NOMO-1 treated with dmso at 0.1 percent for 144 hours (cell line): ENCODE results near the gene BRSK1.

Experiments
- DNase-seq: peaks from one replicate; lab custom pipeline; 2025; ENCODE audit not compliant: unreplicated experiment; lab: John Stamatoyannopoulos, UW

The BRSK1 gene

DNA sequence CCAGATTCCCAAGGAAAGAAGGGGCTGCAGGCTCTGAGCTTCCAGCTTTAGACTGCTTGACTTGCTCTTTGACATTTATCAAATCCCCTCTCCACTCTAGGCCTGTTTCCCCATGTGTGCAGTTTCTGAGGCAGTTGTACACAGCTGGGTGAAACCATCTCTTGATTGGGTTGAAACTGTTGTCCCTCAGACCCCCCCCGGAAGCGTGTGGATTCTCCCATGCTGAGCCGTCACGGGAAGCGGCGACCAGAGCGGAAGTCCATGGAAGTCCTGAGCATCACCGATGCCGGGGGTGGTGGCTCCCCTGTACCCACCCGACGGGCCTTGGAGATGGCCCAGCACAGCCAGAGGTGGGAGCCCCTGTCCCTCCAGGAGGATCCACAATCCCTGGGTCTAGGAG is 19.7 kb downstream of the BRSK1 start:
- DNase-seq = no peak

DNA sequence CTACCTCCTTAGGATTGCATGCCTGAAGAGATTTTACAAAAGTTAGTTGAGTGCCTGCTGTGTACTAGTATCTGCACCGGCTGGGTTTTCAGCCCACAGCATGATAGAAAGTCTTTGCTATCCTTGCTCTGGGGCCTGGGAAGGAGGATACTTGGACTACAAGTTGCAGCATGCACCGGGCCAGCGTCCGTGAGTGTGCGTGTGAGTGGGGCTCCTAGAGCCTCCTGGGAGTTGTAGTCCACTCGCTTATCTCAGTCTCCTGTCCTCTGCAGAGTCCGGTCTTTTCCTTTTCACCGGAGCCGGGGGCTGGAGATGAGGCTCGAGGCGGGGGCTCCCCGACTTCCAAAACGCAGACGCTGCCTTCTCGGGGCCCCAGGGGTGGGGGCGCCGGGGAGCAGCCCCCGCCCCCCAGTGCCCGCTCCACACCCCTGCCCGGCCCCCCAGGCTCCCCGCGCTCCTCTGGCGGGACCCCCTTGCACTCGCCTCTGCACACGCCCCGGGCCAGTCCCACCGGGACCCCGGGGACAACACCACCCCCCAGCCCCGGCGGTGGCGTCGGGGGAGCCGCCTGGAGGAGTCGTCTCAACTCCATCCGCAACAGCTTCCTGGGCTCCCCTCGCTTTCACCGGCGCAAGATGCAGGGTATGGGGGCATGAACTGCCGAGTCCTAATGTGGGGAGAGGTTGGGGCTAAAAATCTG is 20.6 kb downstream of the BRSK1 start:
- DNase-seq = peak; percentile 15

- no peak for DNase-seq
Measured at GRCh38 chr19:55304980-55305379, 21.2 kb downstream of the BRSK1 start.

DNA sequence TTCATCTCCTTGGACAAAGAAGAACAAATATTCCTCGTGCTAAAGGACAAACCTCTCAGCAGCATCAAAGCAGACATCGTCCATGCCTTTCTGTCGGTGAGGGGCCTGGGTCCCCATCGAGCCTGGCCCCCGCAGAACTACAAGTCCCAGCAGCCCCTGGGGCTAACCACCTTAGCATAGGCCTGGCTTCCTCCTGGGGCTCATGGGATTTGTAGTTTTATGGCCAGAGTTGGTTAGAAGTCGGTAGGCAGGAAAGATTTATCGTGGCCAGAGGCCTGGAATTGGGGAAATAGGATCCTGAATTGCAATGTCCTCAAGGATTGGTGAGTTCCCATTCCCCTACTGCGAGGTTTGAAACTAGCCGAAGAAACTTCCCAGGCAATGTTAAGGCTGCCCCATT is 21.7 kb downstream of the BRSK1 start:
- DNase-seq = peak; percentile 23

- no peak for DNase-seq
Measured at GRCh38 chr19:55305983-55306562, 22.3 kb downstream of the BRSK1 start.

DNA sequence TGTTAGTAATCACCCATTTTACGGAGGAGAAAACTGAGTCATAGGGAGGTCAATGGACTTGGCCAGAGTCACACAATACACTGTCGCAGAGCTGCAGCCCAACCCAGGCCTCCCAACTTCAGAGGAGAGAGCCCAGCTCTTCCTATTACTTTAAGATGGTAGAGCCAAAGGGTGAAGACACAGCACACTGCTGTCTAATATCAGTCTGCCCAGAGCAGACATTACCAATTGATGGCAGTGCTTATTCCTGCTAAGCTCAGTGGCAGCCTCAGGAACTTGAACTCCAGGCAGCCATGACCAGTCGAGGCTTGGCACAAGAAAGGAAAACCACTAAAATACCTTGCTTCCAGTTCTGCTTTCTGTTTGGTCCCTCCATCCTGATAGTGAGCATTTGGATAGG is 22.9 kb downstream of the BRSK1 start:
- DNase-seq = no peak

- no peak for DNase-seq
Measured at GRCh38 chr19:55308281-55308680, 24.5 kb downstream of the BRSK1 start.

DNA sequence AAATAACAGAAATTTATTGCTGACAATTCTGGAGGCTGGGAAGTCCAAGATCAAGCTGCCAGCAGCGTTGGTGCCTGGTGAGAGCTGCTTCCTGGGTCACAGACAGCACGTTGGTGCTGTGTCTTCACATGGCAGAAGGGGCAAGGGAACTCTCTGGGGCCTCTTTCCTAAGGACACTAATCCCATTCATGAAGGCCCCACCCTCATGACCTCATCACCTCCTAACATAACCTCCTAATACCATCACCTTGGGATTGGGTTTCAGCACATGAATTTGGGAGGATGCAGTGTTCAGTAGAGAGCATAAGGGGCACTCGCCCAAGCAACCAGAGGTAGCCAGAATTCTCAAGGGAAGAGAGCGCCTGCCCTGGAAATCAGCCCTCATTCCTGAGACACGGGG is 25.7 kb downstream of the BRSK1 start:
- DNase-seq = no peak

GRCh38 chr19:55310498-55310897 is 26.7 kb downstream of the BRSK1 start:
- no peak for DNase-seq

DNA sequence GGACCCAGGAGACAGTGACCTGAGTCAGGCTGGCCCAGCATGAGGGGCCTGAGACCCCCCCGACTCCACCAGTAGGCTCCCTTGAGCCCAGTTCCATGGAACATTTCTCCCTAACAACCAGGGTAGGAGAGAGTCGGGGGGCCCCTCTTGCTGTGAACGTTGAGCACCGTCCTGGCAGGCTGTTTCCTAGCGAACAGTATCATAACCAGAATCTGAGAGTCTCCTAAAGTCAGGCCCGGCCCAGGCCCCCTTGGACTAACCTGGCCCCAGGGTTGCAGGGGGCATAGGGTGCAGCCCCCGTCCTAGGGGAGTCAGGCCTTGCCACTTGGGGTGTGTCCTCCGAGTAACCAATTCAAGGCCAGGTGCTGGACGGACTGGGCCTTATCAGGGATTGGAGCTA is 27.6 kb downstream of the BRSK1 start:
- no peak for DNase-seq

GRCh38 chr19:55311797-55312196 is 28.0 kb downstream of the BRSK1 start:
- DNase-seq = no peak

DNA sequence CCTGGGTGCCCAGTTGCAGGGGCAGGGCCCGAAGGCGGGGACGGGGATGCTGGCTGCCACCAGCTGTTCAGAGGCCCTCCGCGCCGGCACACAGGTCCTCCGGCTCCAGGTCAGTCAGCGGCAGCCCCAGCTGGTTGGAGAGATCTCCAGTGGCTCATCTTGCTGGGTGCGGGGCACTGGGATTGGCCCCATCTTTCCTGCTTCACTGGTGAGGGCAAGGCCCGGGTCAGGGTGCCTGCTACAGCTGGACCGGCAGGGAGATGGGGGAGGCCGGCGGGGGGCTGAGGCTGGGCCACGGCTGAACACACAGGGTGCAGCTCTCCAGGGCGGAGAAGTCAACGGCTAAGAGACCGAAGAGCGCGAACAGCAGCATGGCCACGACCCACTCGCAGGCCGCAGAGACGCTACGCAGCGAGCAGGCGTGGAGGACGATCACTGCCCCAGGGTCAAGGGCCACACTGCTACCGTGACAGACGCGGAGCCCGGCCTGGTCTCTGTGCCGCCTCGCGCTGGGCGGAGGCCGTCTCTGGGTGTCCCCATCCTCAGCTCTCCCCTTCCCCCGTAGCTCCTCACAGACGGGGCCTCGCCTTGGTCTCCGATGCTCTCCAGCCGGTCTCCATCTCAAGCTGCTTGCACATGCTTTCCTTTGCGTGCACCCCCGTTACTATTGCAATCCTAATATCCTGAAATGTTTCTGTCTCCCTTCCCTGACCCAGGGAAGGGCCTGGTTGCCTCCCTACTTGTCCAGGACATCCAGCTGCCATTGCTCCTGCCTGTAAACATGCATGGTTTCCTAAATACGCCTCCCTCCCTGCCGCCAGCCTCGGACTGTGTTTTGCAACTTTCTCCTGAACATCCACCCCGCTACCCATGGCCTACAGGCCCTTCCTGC is 29.1 kb downstream of the BRSK1 start:
- no peak for DNase-seq

DNA sequence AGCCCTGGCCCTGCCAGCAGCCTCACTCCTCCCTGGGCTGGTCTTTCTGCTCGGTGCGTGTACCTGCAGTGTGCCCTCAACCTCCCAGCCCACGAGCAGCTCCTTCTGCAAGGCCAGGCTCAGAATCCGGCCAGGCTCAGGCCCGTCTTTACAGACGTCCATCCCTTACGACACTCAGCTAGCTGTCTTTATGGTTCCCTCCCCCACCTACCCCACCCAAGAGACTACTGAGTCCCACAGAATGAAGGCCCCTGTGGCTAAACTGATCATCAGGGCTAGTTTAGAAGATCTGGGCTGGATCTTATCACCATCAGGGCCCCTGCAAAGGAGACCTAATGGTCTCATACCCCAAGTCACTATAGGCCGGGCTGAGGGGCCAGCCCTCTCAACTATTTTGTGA is 30.6 kb downstream of the BRSK1 start:
- no peak for DNase-seq

DNA sequence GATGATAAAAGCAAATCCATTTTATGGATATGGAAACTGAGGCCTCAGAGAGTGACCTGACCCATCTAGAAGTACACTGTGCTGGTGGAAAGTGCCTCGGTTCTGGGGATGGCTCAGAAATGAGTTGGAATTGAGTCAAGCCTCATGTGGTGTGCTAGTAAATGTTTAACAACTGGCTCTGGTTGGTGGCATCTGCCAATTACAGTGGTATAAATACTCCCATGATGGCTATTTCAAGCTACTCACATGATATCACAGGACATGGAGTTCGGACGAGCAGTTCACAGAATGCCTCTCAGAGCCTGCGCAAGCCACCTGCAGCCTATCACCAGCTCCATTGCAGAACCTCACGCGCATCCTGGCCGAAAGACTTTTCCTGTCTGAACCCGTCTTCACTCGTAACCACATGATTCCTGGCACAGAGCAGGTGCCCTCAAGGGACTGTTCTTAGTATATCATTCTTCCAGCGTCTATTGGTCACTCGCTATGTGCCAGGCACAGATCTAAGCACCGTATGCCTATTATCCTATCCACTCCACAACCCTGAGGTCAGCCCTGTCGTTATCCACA is 32.2 kb downstream of the BRSK1 start:
- DNase-seq = no peak

GRCh38 chr19:55316646-55317045 is 32.8 kb downstream of the BRSK1 start:
- DNase-seq = no peak

GRCh38 chr19:55319785-55320184 is 36.0 kb downstream of the BRSK1 start:
- DNase-seq = no peak

DNA sequence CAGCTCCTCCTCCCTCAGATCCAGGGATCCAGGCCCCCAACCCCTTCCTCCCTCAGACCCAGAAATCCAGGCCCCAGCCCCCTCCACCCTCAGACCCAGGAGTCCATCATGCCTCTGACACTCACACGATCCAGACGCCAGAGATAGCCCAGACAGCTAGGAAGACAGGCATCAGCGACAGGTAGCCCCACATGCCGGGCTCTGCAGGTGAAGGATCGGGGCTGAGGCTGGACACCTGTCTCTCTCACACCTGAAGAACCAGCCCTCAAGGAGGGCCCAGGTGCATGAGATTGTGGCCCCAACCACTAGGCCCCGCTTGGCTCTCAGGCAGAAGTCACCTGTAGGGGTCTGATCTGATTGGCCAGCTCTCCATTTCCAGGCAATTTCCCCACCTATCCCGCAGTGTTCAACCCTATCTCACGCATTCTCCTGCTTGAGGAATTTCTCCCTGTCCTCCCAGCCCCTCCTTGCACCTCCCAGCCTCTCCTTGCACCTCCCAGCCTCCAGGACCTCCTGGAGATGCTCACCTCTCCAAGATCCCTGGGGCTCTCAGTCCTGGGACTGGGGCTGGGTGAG is 37.1 kb downstream of the BRSK1 start:
- no peak for DNase-seq

GRCh38 chr19:55321466-55322137 is 37.8 kb downstream of the BRSK1 start:
- DNase-seq = no peak

GRCh38 chr19:55322204-55322885 is 38.5 kb downstream of the BRSK1 start:
- no peak for DNase-seq

DNA sequence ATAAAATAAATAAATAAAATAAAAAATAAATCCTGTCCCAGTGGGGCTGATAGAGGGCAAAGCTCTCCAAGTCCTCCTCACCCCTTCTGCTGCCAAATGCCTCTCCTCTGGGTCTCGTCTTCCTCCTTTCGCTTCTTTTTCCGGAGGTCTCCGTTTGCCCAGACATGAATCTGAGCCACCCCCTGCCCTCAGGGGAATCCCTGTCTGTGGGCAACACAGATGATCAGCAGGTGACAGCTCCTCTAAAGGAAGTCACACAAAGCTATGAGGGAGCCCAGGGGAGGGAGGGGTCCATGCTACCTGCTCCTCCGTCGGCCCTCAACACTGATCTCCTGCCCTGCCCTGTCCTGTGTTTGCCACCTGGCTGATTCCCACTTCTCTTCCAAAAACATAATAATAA is 40.9 kb downstream of the BRSK1 start:
- no peak for DNase-seq
